ENCODE measurements around the gene ZNF816.

DNA sequence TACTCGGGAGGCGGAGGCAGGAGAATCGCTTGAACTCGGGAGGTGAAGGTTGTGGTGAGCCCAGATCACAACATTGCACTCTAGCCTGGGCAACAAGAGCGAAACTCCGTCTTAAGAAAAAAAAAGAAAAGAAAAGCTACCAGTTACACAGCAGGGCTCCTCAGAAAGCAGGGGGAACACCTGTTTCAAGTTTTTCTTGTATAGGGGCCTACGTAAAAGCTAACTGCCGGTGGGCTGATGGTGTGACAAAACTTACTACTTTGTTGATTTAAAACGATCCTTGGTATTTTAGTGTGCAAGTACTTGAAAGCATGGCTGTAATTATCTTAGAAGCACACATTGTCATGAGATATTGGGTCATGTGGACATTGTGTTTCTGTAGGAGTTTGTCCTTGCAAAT, 35.3 kb upstream of the ZNF816 start:
- TF ChIP-seq, protein P1, sequence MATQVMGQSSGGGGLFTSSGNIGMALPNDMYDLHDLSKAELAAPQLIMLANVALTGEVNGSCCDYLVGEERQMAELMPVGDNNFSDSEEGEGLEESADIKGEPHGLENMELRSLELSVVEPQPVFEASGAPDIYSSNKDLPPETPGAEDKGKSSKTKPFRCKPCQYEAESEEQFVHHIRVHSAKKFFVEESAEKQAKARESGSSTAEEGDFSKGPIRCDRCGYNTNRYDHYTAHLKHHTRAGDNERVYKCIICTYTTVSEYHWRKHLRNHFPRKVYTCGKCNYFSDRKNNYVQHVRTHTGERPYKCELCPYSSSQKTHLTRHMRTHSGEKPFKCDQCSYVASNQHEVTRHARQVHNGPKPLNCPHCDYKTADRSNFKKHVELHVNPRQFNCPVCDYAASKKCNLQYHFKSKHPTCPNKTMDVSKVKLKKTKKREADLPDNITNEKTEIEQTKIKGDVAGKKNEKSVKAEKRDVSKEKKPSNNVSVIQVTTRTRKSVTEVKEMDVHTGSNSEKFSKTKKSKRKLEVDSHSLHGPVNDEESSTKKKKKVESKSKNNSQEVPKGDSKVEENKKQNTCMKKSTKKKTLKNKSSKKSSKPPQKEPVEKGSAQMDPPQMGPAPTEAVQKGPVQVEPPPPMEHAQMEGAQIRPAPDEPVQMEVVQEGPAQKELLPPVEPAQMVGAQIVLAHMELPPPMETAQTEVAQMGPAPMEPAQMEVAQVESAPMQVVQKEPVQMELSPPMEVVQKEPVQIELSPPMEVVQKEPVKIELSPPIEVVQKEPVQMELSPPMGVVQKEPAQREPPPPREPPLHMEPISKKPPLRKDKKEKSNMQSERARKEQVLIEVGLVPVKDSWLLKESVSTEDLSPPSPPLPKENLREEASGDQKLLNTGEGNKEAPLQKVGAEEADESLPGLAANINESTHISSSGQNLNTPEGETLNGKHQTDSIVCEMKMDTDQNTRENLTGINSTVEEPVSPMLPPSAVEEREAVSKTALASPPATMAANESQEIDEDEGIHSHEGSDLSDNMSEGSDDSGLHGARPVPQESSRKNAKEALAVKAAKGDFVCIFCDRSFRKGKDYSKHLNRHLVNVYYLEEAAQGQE (IDR thresholded peaks at IDR 0.05; ENCODE audit: low read depth): no peak
- TF ChIP-seq NFIC (IDR thresholded peaks at IDR 0.05): no peak
- TF ChIP-seq, protein P2, sequence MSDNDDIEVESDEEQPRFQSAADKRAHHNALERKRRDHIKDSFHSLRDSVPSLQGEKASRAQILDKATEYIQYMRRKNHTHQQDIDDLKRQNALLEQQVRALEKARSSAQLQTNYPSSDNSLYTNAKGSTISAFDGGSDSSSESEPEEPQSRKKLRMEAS (IDR thresholded peaks at IDR 0.05): no peak
- TF ChIP-seq, protein P3, sequence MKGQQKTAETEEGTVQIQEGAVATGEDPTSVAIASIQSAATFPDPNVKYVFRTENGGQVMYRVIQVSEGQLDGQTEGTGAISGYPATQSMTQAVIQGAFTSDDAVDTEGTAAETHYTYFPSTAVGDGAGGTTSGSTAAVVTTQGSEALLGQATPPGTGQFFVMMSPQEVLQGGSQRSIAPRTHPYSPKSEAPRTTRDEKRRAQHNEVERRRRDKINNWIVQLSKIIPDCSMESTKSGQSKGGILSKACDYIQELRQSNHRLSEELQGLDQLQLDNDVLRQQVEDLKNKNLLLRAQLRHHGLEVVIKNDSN (IDR thresholded peaks at IDR 0.05): no peak
- TF ChIP-seq FOXM1 (IDR thresholded peaks at IDR 0.05; ENCODE audit: borderline replicate concordance, low read depth): no peak
- TF ChIP-seq RAD21 (IDR thresholded peaks at IDR 0.05; ENCODE audit: low read depth): no peak
